Mesodermal cell (in vitro differentiated cells): ENCODE data around the gene KIF26B.
"Not testable (repeated sequence)": the region's sequence is repeated elsewhere in the genome, so short reads cannot be mapped to it uniquely, and the experiment has no call there.

ENCODE experiments used
- H3K27ac ChIP-seq: 2 replicates; pipeline ENCODE4 v1.7.0; 2013; ENCODE audit warnings: mild to moderate bottlenecking, low read depth, low read length, moderate library complexity; ENCODE audit not compliant: severe bottlenecking
- H3K36me3 ChIP-seq: 2 replicates; pipeline ENCODE4 v1.7.1; 2013; ENCODE audit warnings: mild to moderate bottlenecking, low read length, moderate library complexity; ENCODE audit not compliant: control insufficient read depth, insufficient read depth
- H3K4me1 ChIP-seq: one replicate; pipeline ENCODE4 v1.7.1; 2013; ENCODE audit warnings: mild to moderate bottlenecking, low read length; ENCODE audit not compliant: insufficient read depth, control insufficient read depth, poor library complexity, severe bottlenecking
- H3K4me3 ChIP-seq: 2 replicates; pipeline ENCODE4 v1.7.0; 2013; ENCODE audit warnings: low read length, control low read depth, mild to moderate bottlenecking; ENCODE audit not compliant: insufficient read depth, poor library complexity, severe bottlenecking; ENCODE audit errors: extremely low read depth
- H3K9me3 ChIP-seq: 2 replicates; pipeline ENCODE4 v1.7.1; 2013; ENCODE audit warnings: mild to moderate bottlenecking, low read length, moderate library complexity; ENCODE audit not compliant: control insufficient read depth
- WGBS, 2 experiments: methylation state at CpG; one replicate each; pipeline ENCODE4 v1.1.5; 2013; ENCODE audit warnings: missing lambda C conversion rate in 2 of 2; ENCODE audit not compliant: insufficient coverage in 2 of 2; 5-methylcytosine and 5-hydroxymethylcytosine counted together

The KIF26B gene

DNA sequence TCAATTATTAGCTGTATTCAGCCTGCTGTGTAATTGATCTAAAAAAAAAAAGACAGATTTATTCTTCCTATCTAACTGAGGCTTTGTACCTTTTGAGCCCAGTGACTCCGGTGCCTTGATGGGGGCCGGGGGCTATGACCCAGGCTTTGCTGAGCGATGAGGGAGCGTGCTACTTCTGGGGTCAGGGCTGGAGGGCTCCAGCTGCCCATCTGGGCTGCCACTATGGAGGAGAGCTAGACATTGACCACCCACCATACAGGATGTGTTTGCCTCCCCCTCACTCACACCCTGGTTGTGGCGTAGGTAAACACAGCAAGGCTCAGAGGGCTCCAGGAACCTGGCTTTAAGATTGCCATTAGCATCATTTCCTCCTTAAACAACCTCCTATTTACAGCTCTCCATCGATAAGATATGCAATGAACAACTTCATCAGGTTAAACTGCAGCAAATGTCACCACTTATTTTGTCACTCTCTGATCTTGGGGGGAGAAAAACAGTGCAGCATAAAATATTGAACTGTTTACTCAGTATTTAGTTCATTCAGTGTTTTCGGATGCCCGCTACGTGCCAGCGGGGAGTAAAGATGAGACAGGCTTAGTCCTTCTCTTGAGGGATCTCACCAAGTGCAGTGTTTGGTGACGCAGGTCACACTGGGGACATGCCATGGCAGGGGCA is 231.6 kb downstream of the KIF26B start:
- no peaks in the 10 kb centered on the region for H3K4me1 ChIP-seq
- no peak overlapping the region for H3K4me3 ChIP-seq
- no peak overlapping the region for H3K27ac ChIP-seq
- no peaks in the 10 kb centered on the region for H3K36me3 ChIP-seq
- H3K9me3 ChIP-seq = no peaks in the 10 kb centered on the region
- 92 to 96% methylated on average over 9 to 11 of the region's 11 CpGs for WGBS, 2 experiments

DNA sequence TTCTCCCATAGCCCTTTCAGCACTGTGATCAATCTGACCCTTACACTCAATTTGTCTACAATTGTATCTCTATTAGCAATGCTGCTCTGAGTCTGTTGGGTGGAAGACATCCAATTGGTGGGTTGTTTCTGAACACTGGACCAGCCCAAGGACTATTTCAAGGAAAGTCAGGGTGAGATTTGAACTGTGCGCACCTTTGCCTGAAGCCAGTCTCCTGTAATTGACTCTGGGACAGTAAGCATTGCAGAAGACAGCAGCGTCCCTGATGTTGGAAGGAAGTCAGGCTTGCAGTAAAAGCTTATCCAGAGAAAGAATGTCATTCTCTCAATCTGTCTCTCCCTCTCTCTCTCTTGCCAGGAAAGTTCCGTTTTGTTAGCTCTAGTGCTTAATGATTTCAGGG is 233.9 kb downstream of the KIF26B start:
- H3K27ac ChIP-seq = no peak overlapping the region
- no peaks in the 10 kb centered on the region for H3K9me3 ChIP-seq
- H3K4me1 ChIP-seq = no peaks in the 10 kb centered on the region
- 92 to 97% methylated on average over 3 of the region's 3 CpGs for WGBS, 2 experiments
- no peak overlapping the region for H3K4me3 ChIP-seq
- no peaks in the 10 kb centered on the region for H3K36me3 ChIP-seq

DNA sequence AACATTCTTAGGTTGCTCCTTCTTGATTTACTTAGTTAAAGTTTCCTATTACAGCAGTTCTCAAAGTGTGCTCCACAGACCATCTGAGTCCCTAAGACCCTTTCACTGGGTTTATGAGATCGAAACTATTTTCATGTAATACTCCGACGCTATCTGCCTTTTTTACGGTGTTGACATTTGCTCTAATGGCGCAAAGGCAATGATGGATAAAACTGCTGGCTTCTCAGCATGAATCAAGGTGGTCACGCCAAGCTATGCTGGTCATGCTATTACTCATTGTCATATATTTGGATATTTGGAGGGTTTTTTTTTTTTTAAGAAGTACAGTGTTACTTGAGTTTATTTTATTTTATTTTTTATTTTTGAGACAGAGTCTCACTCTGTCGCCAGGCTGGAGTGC is 235.1 kb downstream of the KIF26B start:
- Histone ChIP-seq H3K27ac (no peak overlapping the region), H3K4me3 (no peak overlapping the region), H3K36me3 (no peaks in the 10 kb centered on the region), H3K9me3 (no peaks in the 10 kb centered on the region), H3K4me1 (no peaks in the 10 kb centered on the region)
- 91 to 93% methylated on average over 6 to 7 of the region's 7 CpGs for WGBS, 2 experiments

DNA sequence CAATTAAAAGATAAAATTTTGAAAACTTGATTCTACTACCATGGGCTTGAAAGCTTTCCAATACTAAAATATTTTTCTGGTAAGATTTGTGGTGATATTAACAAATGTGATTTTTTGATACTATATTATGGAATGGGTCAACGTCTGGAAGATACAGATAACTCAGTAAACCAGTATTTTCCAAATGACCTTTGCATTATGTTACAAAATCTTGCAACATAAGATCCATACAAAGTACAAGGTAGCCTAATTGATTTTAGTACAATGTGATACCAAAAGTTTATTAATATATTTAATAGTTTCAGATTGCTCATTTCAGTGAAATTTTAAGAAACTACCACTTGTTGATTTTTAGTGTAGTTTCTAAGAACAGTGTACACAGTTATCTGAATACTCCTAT is 236.2 kb downstream of the KIF26B start:
- Histone ChIP-seq H3K4me1 (no peaks in the 10 kb centered on the region), H3K36me3 (no peaks in the 10 kb centered on the region), H3K27ac (no peak overlapping the region), H3K9me3 (no peaks in the 10 kb centered on the region), H3K4me3 (no peak overlapping the region)
- no CpG with 5 or more reads among the region's 1 CpG for WGBS, 2 experiments

DNA sequence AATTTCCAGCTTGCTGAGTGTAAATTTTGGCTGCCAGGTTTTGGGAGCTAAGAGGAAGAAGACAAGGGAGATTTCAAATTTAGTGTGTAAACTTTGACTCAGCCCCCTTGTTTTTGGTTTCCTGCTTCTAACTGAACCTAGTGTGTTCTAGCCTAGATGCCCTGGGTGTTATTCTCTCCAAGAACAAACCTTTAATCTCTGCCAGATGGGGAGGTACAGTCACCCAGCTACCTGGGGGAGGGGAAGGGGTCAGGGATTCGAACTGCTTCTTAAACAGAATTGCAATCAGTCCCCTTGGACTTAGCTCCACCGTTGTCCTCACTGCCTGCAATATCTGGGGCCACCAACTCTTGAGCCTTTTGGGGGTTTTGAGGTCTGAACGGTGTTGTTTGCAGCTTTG is 238.9 kb downstream of the KIF26B start:
- WGBS, 2 experiments = 88 to 92% methylated on average over 2 to 3 of the region's 3 CpGs
- H3K36me3 ChIP-seq = no peaks in the 10 kb centered on the region
- H3K9me3 ChIP-seq = no peaks in the 10 kb centered on the region
- H3K27ac ChIP-seq = no peak overlapping the region
- H3K4me3 ChIP-seq = no peak overlapping the region
- H3K4me1 ChIP-seq = no peaks in the 10 kb centered on the region

DNA sequence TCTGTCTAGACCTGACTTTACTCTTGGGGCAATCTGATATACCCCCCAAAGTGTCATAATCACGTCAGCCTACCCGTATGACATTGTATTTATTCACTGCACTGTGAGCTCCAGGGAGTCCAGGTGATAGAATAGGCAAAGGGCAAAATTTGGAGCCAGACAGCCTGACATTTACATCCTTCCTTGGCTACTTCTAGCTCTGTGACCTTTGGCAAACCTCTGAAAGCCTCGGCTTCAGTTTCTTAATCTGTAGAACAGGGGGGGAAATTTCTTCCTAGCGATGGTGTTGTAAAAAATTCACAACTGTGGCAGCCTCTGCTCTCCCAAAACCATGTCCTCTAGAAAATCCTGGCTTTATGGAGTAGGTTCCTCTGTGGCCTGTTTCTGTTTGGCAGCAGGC is 240.9 kb downstream of the KIF26B start:
- no peaks in the 10 kb centered on the region for H3K36me3 ChIP-seq
- no peaks in the 10 kb centered on the region for H3K4me1 ChIP-seq
- no peak overlapping the region for H3K4me3 ChIP-seq
- H3K9me3 ChIP-seq = no peaks in the 10 kb centered on the region
- 100% methylated on average over 3 of the region's 4 CpGs; no CpG with 5 or more reads in 1 of the 2 experiments for WGBS, 2 experiments
- H3K27ac ChIP-seq = no peak overlapping the region

DNA sequence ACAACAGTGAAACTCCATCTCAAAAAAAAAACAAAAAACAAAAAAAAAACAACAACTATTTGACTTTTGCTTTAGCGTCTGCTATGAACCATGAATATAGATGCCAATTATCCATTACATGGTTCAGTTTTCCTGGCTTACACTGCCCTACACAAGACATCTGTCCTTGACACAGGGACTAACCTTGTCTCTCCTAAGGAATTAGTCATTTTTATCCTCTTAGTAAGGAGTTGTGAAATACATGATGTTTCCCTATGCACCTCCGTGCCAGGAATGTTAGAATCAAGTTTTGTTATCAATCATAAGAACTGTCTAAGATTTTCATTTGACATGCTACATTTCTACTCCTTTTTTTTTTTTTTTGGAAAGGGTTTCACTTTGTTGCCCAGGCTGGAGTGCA is 241.8 kb downstream of the KIF26B start:
- Histone ChIP-seq H3K4me1 (no peaks in the 10 kb centered on the region), H3K9me3 (no peaks in the 10 kb centered on the region), H3K4me3 (no peak overlapping the region), H3K36me3 (no peaks in the 10 kb centered on the region), H3K27ac (no peak overlapping the region)
- 93 to 100% methylated on average over 1 to 2 of the region's 2 CpGs for WGBS, 2 experiments

DNA sequence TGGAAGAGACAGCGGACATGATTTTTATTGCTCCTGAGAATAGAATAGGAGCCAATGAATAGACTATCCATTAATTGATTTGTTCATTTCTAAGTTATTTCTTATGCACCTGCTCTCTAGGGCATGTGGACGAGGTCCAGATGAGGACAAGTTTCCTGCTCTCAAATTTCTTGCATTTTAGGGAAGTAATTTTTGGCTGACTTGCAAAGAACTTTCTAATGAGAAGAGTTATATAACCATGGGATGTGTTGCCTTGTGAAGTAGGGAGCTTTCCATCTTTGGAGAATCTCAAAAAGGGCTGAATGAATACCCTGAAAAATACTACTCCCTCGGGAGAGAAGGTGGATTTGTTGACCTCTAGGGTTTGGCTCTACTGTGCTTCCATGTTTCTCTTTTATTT is 243.0 kb downstream of the KIF26B start:
- no peaks in the 10 kb centered on the region for H3K36me3 ChIP-seq
- H3K4me1 ChIP-seq = no peaks in the 10 kb centered on the region
- WGBS, 2 experiments = 92% methylated on average over 2 of the region's 3 CpGs; no CpG with 5 or more reads in 1 of the 2 experiments
- no peak overlapping the region for H3K27ac ChIP-seq
- no peak overlapping the region for H3K4me3 ChIP-seq
- H3K9me3 ChIP-seq = no peaks in the 10 kb centered on the region

DNA sequence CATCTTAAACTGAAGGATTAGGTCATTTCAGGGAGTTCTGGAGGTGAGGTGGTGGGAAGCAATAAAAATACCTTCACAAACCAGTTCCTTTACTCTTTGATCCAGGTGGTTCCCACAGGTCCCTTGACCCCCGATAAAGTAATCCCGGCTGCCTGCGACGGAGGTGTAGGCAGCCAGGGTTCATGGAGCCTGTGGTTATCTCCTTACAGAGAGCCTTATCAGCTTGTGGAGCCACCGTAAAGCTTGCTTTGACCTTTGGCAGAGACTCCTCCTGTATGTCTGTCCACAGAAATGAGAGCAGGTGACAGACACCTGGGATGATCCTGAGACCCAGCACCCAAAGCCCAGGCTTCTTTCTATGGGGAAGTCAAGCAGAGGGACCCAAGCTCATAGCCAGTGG is 243.4 kb downstream of the KIF26B start:
- Histone ChIP-seq H3K36me3 (no peaks in the 10 kb centered on the region), H3K4me1 (no peaks in the 10 kb centered on the region), H3K4me3 (no peak overlapping the region), H3K9me3 (no peaks in the 10 kb centered on the region), H3K27ac (no peak overlapping the region)
- WGBS, 2 experiments = 96 to 97% methylated on average over 5 of the region's 5 CpGs

DNA sequence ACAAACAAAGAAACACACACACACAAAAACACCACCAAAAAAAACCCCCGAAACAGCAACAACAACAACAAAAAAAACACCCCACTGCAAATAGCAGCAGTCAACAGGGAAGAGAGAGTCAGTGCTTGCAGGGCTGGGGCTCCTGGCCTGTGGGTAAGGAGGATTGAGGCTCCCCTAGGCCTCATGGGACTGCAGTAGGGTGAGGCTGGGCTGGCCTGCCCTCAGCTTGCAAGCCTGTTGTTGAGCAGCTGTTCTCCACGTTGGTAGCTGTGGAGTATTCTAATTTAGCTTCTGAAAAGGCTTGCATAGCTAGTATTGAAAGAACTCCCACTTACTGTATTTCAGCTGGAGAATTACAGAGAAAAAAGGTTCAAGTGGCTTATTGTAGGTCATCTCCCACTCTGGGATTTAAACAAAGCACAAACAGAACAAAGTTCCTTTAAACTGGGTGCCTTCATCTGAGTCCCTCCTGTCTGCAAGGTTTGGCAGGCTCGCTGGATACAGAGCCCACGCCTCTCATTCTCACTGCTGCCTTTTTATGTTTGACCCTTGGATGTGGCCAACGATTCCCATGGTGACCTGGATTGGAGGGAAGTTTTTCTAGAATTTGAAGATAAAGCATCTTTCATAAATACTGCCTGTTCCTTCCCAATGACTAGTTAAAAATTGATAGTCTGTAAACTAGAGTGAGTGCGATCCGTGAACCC is 247.2 kb downstream of the KIF26B start:
- H3K27ac ChIP-seq = no peak overlapping the region
- WGBS, 2 experiments = 100% methylated on average over 3 of the region's 7 CpGs
- H3K4me3 ChIP-seq = no peak overlapping the region
- H3K4me1 ChIP-seq = no peaks in the 10 kb centered on the region
- no peaks in the 10 kb centered on the region for H3K9me3 ChIP-seq
- no peaks in the 10 kb centered on the region for H3K36me3 ChIP-seq

DNA sequence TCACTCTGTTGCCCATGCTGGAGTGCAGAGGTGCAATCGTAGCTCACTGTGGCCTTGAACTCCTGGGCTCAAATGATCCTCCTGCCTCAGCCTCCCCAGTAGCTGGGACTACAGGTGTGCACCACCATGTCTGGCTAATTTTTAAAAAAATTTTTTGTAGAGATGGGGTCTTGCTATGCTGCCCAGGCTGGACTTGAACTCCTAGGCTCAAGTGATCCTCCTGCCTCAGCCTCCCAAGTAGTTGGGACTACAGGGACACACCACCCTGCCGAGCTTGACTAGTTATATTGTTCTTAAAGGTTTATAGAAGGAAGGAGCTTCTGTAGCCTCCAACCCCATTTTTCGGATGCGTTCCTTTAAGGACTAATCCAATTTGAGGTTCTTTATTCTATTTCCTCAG is 248.2 kb downstream of the KIF26B start:
- not testable (repeated sequence) for H3K36me3 ChIP-seq, H3K4me1 ChIP-seq, H3K9me3 ChIP-seq, H3K27ac ChIP-seq, H3K4me3 ChIP-seq
- 74 to 100% methylated on average over 1 to 3 of the region's 4 CpGs for WGBS, 2 experiments
